OCI-LY1 (cell line): Measurements from ENCODE around the gene TCF4.

Source experiments
- CTCF ChIP-seq: fragments of 200-600 bp; sonication (generic), shearing (Covaris generic); IDR thresholded peaks from 2 replicates; pipeline ENCODE4 v1.5.1; 2017; ENCODE audit warnings: mild to moderate bottlenecking, antibody characterized with exemption, low read length, moderate library complexity, mixed read lengths
- EZH2 ChIP-seq: fragments of 200-600 bp; sonication (generic), shearing (Covaris generic); IDR thresholded peaks from 2 replicates; pipeline ENCODE4 v1.8.0; 2017; ENCODE audit warnings: borderline replicate concordance, mixed run types, mild to moderate bottlenecking, antibody characterized with exemption, low read length, moderate library complexity, mixed read lengths

GRCh38 chr18:55419132-55419946 lies 168.7 kb downstream of the TCF4 start:
- TF ChIP-seq CTCF (no peak), EZH2 (no peak)
